Tibial nerve (tissue), 4 donors: ENCODE data around the gene TRPM2. TPM values are rescaled to one million over a fixed set of nuclear protein-coding genes. Genes with fewer than 3 reads are reported as not detected.
A peak's percentile ranks its signal among the peaks of the same experiment; 100 is the strongest.

Experiments used
- DNase-seq, 2 donors: peaks; one replicate each; pipeline ENCODE4 v3.0.0-alpha.2; 2019; ENCODE audit warnings: low spot score in 2 of 2
- H3K27ac ChIP-seq, 4 donors: fragments of 200-600 bp; sonication (generic) in 3 of 4; one replicate each; pipeline ENCODE4 v1.5.1; 2017 to 2019; ENCODE audit warnings: mild to moderate bottlenecking in 1 of 4
- H3K27me3 ChIP-seq, 2 donors: fragments of 200-600 bp; sonication (generic) in 1 of 2; one replicate each; pipeline versions ENCODE4 v1.5.1 to v1.6.0; 2017 to 2019
- H3K36me3 ChIP-seq, 3 donors: fragments of 200-600 bp; sonication (generic); one replicate each; pipeline ENCODE4 v1.5.1; 2018 to 2019
- H3K4me1 ChIP-seq, 4 donors: fragments of 200-600 bp; sonication (generic) in 3 of 4; one replicate each; pipeline ENCODE4 v1.5.1; 2017 to 2019
- H3K4me3 ChIP-seq, 4 donors: fragments of 200-600 bp; sonication (generic) in 3 of 4; one replicate each; pipeline ENCODE4 v1.5.1; 2017 to 2019; ENCODE audit warnings: mild to moderate bottlenecking in 1 of 4, moderate library complexity in 1 of 4
- H3K9me3 ChIP-seq, 4 donors: fragments of 200-600 bp; sonication (generic) in 3 of 4; one replicate each; pipeline ENCODE4 v1.5.1; 2017 to 2019
- EP300 ChIP-seq, 2 donors: sonication (generic); formaldehyde crosslinking; IDR thresholded peaks; one replicate each; pipeline ENCODE4 v1.6.1; 2017; ENCODE audit warnings: antibody characterized with exemption in 2 of 2, mild to moderate bottlenecking in 1 of 2
- POLR2A ChIP-seq, 2 donors: fragments of 450-650 bp; IDR thresholded peaks; one replicate each; pipeline ENCODE4 v1.6.1; 2017; ENCODE audit warnings: antibody characterized with exemption in 2 of 2, mild to moderate bottlenecking in 2 of 2, moderate library complexity in 2 of 2
- WGBS, 2 donors: methylation state at CpG; one replicate each; pipeline ENCODE4 v1.1.5; 2018; 5-methylcytosine and 5-hydroxymethylcytosine counted together
- total RNA-seq, 4 donors: library from RNA; depleted of rRNA; stranded (reverse); fragments of >200 nt; gene quantifications; one replicate each; pipeline ENCODE4 v1.1.0, GENCODE V29; 2016
- TF ChIP-seq, protein P1 (sequence below), 5 experiments: fragments of 200-600 bp in 3 of 5; fragments of 450-650 bp in 2 of 5; sonication (generic) in 3 of 5; IDR thresholded peaks; one replicate each; pipeline ENCODE4 v1.5.1; 2016 to 2019; ENCODE audit warnings: antibody characterized with exemption in 5 of 5, mild to moderate bottlenecking in 3 of 5, moderate library complexity in 2 of 5

TRPM2 gene
- total RNA-seq, 4 donors from 2014 or later, result 4.9 to 10.3 (median 7.8) TPM

DNA sequence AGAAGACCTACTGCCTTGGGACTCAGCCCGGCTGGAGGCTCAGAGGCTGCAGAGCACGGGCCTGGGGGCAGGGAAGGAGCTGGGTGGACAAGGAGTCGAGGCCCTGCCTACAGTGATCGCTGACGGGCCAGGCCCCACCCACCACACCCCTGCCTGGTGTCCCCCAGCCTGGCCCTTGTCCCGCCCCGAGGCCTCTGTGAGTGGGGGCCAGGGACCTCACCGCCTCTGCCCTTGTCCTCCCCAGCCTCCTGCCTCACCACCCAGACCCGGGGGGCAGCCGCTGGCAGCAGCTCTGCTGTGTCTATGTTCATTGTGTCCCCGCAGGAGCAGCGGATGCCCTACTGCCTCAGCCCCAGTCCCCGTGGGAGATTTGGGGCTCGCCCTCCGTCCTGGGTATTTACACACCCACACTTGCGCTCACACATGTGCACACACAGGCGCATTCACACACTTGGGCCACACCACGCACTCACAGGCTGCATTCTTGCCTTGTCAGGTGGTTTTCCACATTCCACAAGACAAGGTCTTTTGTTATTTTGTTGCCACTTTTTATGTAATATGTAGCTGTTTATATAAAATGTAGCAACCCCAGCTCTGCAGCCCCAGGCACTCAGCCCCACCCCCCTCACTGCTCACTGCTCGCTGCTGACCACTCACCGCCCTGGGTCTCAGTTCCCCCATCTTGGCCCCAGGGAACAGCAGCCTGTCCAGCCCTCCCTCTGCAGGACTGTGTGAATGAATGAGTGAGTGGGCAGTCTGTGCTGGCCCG, 46.3 kb upstream of the TRPM2 start:
- Histone ChIP-seq H3K4me1 (peaks cover 0 to 78% (median 54%) of the 10 kb centered on the region in 4 donors), H3K36me3 (peaks cover 0 to 34% (median 15%) of the 10 kb centered on the region in 3 donors), H3K27me3 (no peaks in the 10 kb centered on the region), H3K4me3 (peak overlapping the region in 1 of 4 donors; percentile 8), H3K27ac (peak overlapping the region; percentile 70 to 98 (median 88)), H3K9me3 (no peaks in the 10 kb centered on the region)
- DNase-seq, result no peak
- TF ChIP-seq, protein P1, sequence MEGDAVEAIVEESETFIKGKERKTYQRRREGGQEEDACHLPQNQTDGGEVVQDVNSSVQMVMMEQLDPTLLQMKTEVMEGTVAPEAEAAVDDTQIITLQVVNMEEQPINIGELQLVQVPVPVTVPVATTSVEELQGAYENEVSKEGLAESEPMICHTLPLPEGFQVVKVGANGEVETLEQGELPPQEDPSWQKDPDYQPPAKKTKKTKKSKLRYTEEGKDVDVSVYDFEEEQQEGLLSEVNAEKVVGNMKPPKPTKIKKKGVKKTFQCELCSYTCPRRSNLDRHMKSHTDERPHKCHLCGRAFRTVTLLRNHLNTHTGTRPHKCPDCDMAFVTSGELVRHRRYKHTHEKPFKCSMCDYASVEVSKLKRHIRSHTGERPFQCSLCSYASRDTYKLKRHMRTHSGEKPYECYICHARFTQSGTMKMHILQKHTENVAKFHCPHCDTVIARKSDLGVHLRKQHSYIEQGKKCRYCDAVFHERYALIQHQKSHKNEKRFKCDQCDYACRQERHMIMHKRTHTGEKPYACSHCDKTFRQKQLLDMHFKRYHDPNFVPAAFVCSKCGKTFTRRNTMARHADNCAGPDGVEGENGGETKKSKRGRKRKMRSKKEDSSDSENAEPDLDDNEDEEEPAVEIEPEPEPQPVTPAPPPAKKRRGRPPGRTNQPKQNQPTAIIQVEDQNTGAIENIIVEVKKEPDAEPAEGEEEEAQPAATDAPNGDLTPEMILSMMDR (IDR thresholded peaks at IDR 0.05), result no peak
- TF ChIP-seq EP300 (IDR thresholded peaks at IDR 0.05) (peak in 1 of 2 donors; percentile 91), POLR2A (IDR thresholded peaks at IDR 0.05) (no peak)
- 36 to 38% methylated on average over 20 to 21 of the region's 21 CpGs for WGBS, 2 donors

DNA sequence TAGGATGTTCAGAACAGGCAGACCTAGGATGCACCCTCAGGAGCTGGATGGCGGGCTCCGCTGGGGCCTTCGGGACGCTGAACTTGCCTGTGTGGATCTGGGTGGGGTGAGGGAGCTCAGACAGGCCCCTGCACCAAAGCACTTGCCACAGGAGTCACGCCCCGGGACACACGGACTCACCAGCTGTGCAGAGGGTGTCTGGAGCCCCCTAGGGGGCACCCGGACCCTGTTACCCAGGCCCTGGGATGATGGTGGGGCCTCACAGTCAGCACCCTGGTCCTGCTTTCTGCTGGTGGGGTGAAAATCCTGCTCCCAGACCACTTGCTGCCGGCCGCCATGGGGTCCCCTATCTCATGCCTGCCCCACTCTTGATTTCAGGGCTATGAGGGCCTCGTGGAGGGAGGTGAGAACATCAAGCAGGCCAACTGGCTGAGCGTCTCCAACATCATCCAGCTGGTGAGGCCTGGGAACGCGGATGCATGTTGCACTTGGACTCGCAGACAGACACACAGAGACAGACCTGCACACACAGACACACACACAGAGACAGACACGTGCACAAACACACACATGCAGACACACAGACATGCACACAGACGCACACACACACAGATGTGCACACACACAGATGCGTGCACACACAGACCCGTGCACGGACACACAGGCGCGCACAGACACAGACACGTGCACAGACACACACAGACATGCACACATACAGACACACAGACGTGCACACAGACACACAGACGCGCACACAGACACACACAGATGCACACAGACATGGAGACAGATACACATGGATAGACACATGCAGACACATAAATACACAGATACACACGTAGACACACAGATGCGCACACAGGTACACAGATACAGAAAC, 42.6 kb upstream of the TRPM2 start:
- no peaks in the 10 kb centered on the region for H3K27me3 ChIP-seq
- WGBS, 2 donors, result 88 to 92% methylated on average over 17 to 18 of the region's 28 CpGs
- DNase-seq, result no peak
- peaks cover 0 to 71% (median 21%) of the 10 kb centered on the region in 3 donors for H3K36me3 ChIP-seq
- no peak overlapping the region for H3K4me3 ChIP-seq
- TF ChIP-seq, protein P1 (IDR thresholded peaks at IDR 0.05), result no peak
- TF ChIP-seq EP300 (IDR thresholded peaks at IDR 0.05) (no peak), POLR2A (IDR thresholded peaks at IDR 0.05) (no peak)
- peak overlapping the region in 1 of 4 donors; percentile 98 for H3K27ac ChIP-seq
- no peaks in the 10 kb centered on the region for H3K9me3 ChIP-seq
- peaks cover 0 to 45% (median 19%) of the 10 kb centered on the region in 4 donors for H3K4me1 ChIP-seq

DNA sequence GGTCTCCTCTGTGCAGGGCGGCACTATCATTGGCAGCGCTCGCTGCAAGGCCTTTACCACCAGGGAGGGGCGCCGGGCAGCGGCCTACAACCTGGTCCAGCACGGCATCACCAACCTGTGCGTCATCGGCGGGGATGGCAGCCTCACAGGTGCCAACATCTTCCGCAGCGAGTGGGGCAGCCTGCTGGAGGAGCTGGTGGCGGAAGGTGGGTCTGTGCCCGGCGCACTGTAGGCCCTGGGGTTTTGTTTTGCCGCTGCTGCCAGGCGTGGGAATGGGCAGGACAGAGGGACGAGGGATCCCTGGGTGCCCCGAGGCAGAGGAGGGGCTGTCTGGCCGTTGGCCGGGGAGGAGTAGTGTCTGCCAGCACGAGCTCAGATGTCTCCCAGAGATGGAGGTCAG, 41.3 kb upstream of the TRPM2 start:
- DNase-seq, result no peak
- WGBS, 2 donors, result 77 to 93% methylated on average over 11 to 20 of the region's 22 CpGs
- peaks cover 0 to 35% (median 7%) of the 10 kb centered on the region in 4 donors for H3K4me1 ChIP-seq
- no peaks in the 10 kb centered on the region for H3K27me3 ChIP-seq
- H3K36me3 ChIP-seq, result peaks cover 0 to 83% (median 21%) of the 10 kb centered on the region in 3 donors
- no peaks in the 10 kb centered on the region for H3K9me3 ChIP-seq
- TF ChIP-seq EP300 (IDR thresholded peaks at IDR 0.05), result no peak
- TF ChIP-seq POLR2A (IDR thresholded peaks at IDR 0.05), result no peak
- TF ChIP-seq, protein P1 (IDR thresholded peaks at IDR 0.05), result no peak
- H3K4me3 ChIP-seq, result no peak overlapping the region
- H3K27ac ChIP-seq, result no peak overlapping the region

DNA sequence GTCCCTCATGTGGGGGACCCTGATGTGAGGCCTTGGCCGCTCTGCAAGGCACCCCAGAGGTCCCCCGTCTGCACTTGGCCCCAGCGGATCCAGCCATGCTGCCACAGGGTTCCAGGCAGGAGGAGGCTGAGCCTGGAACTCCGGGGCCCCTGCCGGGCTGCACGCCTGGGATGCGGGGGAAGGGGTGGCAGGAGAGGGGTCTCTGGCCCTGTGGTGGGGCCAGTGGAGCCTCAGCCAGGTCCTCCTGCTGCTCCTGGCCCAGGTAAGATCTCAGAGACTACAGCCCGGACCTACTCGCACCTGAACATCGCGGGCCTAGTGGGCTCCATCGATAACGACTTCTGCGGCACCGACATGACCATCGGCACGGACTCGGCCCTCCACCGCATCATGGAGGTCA, 40.7 kb upstream of the TRPM2 start:
- Histone ChIP-seq H3K36me3 (peaks cover 0 to 90% (median 21%) of the 10 kb centered on the region in 3 donors), H3K27ac (peak overlapping the region in 1 of 4 donors; percentile 74), H3K9me3 (no peaks in the 10 kb centered on the region), H3K4me3 (no peak overlapping the region), H3K27me3 (no peaks in the 10 kb centered on the region), H3K4me1 (peaks cover 0 to 28% (median 5%) of the 10 kb centered on the region in 4 donors)
- DNase-seq, result no peak
- WGBS, 2 donors, result 89% methylated on average over 10 to 17 of the region's 19 CpGs
- no peak for TF ChIP-seq EP300 (IDR thresholded peaks at IDR 0.05)
- TF ChIP-seq POLR2A (IDR thresholded peaks at IDR 0.05), result no peak
- TF ChIP-seq, protein P1 (IDR thresholded peaks at IDR 0.05), result no peak
